ENCODE measurements around the gene EVC2. TPM values are rescaled to one million over a fixed set of nuclear protein-coding genes. Genes with fewer than 3 reads are reported as not detected.

EVC2 gene
- total and polyA plus RNA-seq, 2 donors (not counting 1 experiment from before 2014, with no cell fraction given): 1.4 to 16.5 TPM

- Histone ChIP-seq H2AFZ (ENCODE audit: low read length) (no peak overlapping the region), H3K27me3 (ENCODE audit: control insufficient read depth, insufficient read depth, low read length) (no peaks in the 10 kb centered on the region), H3K9ac (ENCODE audit: insufficient read depth, low read length) (no peak overlapping the region), H3K9me3 (ENCODE audit: control insufficient read depth, insufficient read depth, low read depth, low read length) (no peaks in the 10 kb centered on the region), H3K36me3 (ENCODE audit: control insufficient read depth, insufficient read depth, low read length) (no peaks in the 10 kb centered on the region), H4K20me1 (ENCODE audit: control insufficient read depth, extremely low read depth, insufficient read depth, low read length) (no peaks in the 10 kb centered on the region), H3K27ac (ENCODE audit: insufficient read depth, low read length) (no peak overlapping the region), H3K79me2 (ENCODE audit: control insufficient read depth, insufficient read depth, low read length) (no peaks in the 10 kb centered on the region), H3K4me1 (ENCODE audit: control insufficient read depth, extremely low read depth, insufficient read depth, low read length) (no peaks in the 10 kb centered on the region), H3K4me2 (ENCODE audit: extremely low read depth, insufficient read depth, low read length) (no peak overlapping the region), H3K4me3 (replicated peaks in 1 of 4; ENCODE audit: control extremely low read depth in 1 of 4, insufficient read depth in 1 of 4, low read depth in 3 of 4, low read length in 4 of 4) (no peak overlapping the region)
- peak; percentile 64 to 87 for DNase-seq (ENCODE audit: low read depth in 2 of 2)
- TF ChIP-seq CTCF (conservative IDR thresholded peaks at IDR 0.05 in 1 of 2, IDR thresholded peaks at IDR 0.05 in 1 of 2; ENCODE audit: low read depth in 1 of 2, low read length in 2 of 2) (no peak), EZH2 (IDR thresholded peaks at IDR 0.05; ENCODE audit: low read length, missing control alignments) (no peak)
Measured at GRCh38 chr4:5524446-5525299, 183.7 kb downstream of the EVC2 start.

GRCh38 chr4:5517372-5517771 is 191.0 kb downstream of the EVC2 start:
- TF ChIP-seq EZH2 (IDR thresholded peaks at IDR 0.05; ENCODE audit: low read length, missing control alignments) (no peak), CTCF (conservative IDR thresholded peaks at IDR 0.05 in 1 of 2, IDR thresholded peaks at IDR 0.05 in 1 of 2; ENCODE audit: low read depth in 1 of 2, low read length in 2 of 2) (no peak)
- H3K79me2 ChIP-seq (ENCODE audit: control insufficient read depth, insufficient read depth, low read length): no peaks in the 10 kb centered on the region
- H3K4me2 ChIP-seq (ENCODE audit: extremely low read depth, insufficient read depth, low read length): no peak overlapping the region
- no peak overlapping the region for H3K27ac ChIP-seq (ENCODE audit: insufficient read depth, low read length)
- H2AFZ ChIP-seq (ENCODE audit: low read length): no peak overlapping the region
- no peak overlapping the region for H3K9ac ChIP-seq (ENCODE audit: insufficient read depth, low read length)
- no peaks in the 10 kb centered on the region for H4K20me1 ChIP-seq (ENCODE audit: control insufficient read depth, extremely low read depth, insufficient read depth, low read length)
- H3K27me3 ChIP-seq (ENCODE audit: control insufficient read depth, insufficient read depth, low read length): no peaks in the 10 kb centered on the region
- no peak overlapping the region for H3K4me3 ChIP-seq (replicated peaks in 1 of 4; ENCODE audit: control extremely low read depth in 1 of 4, insufficient read depth in 1 of 4, low read depth in 3 of 4, low read length in 4 of 4)
- H3K9me3 ChIP-seq (ENCODE audit: control insufficient read depth, insufficient read depth, low read depth, low read length): no peaks in the 10 kb centered on the region
- peak in 1 of 2 donors; percentile 45 for DNase-seq (ENCODE audit: low read depth in 2 of 2)
- no peaks in the 10 kb centered on the region for H3K4me1 ChIP-seq (ENCODE audit: control insufficient read depth, extremely low read depth, insufficient read depth, low read length)
- H3K36me3 ChIP-seq (ENCODE audit: control insufficient read depth, insufficient read depth, low read length): no peaks in the 10 kb centered on the region

GRCh38 chr4:5515646-5516045 is 192.7 kb downstream of the EVC2 start:
- H3K27me3 ChIP-seq (ENCODE audit: control insufficient read depth, insufficient read depth, low read length): no peaks in the 10 kb centered on the region
- H3K27ac ChIP-seq (ENCODE audit: insufficient read depth, low read length): no peak overlapping the region
- H3K4me2 ChIP-seq (ENCODE audit: extremely low read depth, insufficient read depth, low read length): no peak overlapping the region
- no peaks in the 10 kb centered on the region for H3K4me1 ChIP-seq (ENCODE audit: control insufficient read depth, extremely low read depth, insufficient read depth, low read length)
- H3K4me3 ChIP-seq (replicated peaks in 1 of 4; ENCODE audit: control extremely low read depth in 1 of 4, insufficient read depth in 1 of 4, low read depth in 3 of 4, low read length in 4 of 4): no peak overlapping the region
- no peak overlapping the region for H3K9ac ChIP-seq (ENCODE audit: insufficient read depth, low read length)
- H2AFZ ChIP-seq (ENCODE audit: low read length): no peak overlapping the region
- no peak for DNase-seq (ENCODE audit: low read depth in 2 of 2)
- no peaks in the 10 kb centered on the region for H3K9me3 ChIP-seq (ENCODE audit: control insufficient read depth, insufficient read depth, low read depth, low read length)
- H4K20me1 ChIP-seq (ENCODE audit: control insufficient read depth, extremely low read depth, insufficient read depth, low read length): no peaks in the 10 kb centered on the region
- no peaks in the 10 kb centered on the region for H3K36me3 ChIP-seq (ENCODE audit: control insufficient read depth, insufficient read depth, low read length)
- TF ChIP-seq CTCF (conservative IDR thresholded peaks at IDR 0.05 in 1 of 2, IDR thresholded peaks at IDR 0.05 in 1 of 2; ENCODE audit: low read depth in 1 of 2, low read length in 2 of 2) (no peak), EZH2 (IDR thresholded peaks at IDR 0.05; ENCODE audit: low read length, missing control alignments) (no peak)
- H3K79me2 ChIP-seq (ENCODE audit: control insufficient read depth, insufficient read depth, low read length): no peaks in the 10 kb centered on the region

Other genes with a start within 250 kb of the EVC2 start
- 24.4 and 39.0 TPM in 2 replicates for gene EVC, start 2.6 kb upstream of the EVC2 start, total RNA-seq
- gene EVC, start 2.6 kb upstream of the EVC2 start, polyA plus RNA-seq: 4.9 and 6.1 TPM in 2 replicates
- 0.33 and 1.5 TPM in 2 replicates for gene CRMP1, start 184.5 kb upstream of the EVC2 start, total RNA-seq
- gene CRMP1, start 184.5 kb upstream of the EVC2 start, polyA plus RNA-seq: 0.02 and 2.7 TPM in 2 replicates